ENCODE measurements around the gene PARK7.

The PARK7 gene

GRCh38 chr1:7985851-7986612 lies 24.5 kb downstream of the PARK7 start:
- DNase-seq (ENCODE audit: low spot score): no peak

- no peak for DNase-seq (ENCODE audit: low spot score)
These were observed 26.0 kb downstream of the PARK7 start for GRCh38 chr1:7987528-7987927.

- no peak for DNase-seq (ENCODE audit: low spot score)
These were observed 27.1 kb downstream of the PARK7 start for GRCh38 chr1:7988576-7988975.

- DNase-seq (ENCODE audit: low spot score): no peak
These were observed 28.4 kb downstream of the PARK7 start for GRCh38 chr1:7989762-7990428.

GRCh38 chr1:7991504-7992440 lies 30.3 kb downstream of the PARK7 start:
- DNase-seq (ENCODE audit: low spot score): no peak

- DNase-seq (ENCODE audit: low spot score): no peak
These were observed 31.4 kb downstream of the PARK7 start for GRCh38 chr1:7992885-7993284.

- no peak for DNase-seq (ENCODE audit: low spot score)
These were observed 32.3 kb downstream of the PARK7 start for GRCh38 chr1:7993593-7994479.

GRCh38 chr1:7994827-7995226 lies 33.3 kb downstream of the PARK7 start:
- DNase-seq (ENCODE audit: low spot score): no peak

GRCh38 chr1:7995437-7995836 lies 33.9 kb downstream of the PARK7 start:
- DNase-seq (ENCODE audit: low spot score): no peak

- no peak for DNase-seq (ENCODE audit: low spot score)
These were observed 40.9 kb downstream of the PARK7 start for GRCh38 chr1:8002329-8002910.

- no peak for DNase-seq (ENCODE audit: low spot score)
These were observed 41.4 kb downstream of the PARK7 start for GRCh38 chr1:8002921-8003320.

GRCh38 chr1:8003438-8004112 lies 42.1 kb downstream of the PARK7 start:
- DNase-seq (ENCODE audit: low spot score): no peak

- no peak for DNase-seq (ENCODE audit: low spot score)
These were observed 42.7 kb downstream of the PARK7 start for GRCh38 chr1:8004113-8004802.

- DNase-seq (ENCODE audit: low spot score): peak; percentile 39
These were observed 43.5 kb downstream of the PARK7 start for GRCh38 chr1:8004803-8005573.

- no peak for DNase-seq (ENCODE audit: low spot score)
These were observed 44.8 kb downstream of the PARK7 start for GRCh38 chr1:8006037-8006963.

- DNase-seq (ENCODE audit: low spot score): no peak
These were observed 47.8 kb downstream of the PARK7 start for GRCh38 chr1:8009043-8010002.
